ENCODE results near the gene SNRNP25.

- TF ChIP-seq FOXK2 (IDR thresholded peaks at IDR 0.05) = no peak
- no peak for TF ChIP-seq ARNT (IDR thresholded peaks at IDR 0.05)
- no peak for TF ChIP-seq FOXM1 (IDR thresholded peaks at IDR 0.05; ENCODE audit: borderline replicate concordance)
- no peak for TF ChIP-seq CTBP1 (IDR thresholded peaks at IDR 0.05; ENCODE audit: borderline replicate concordance)
- TF ChIP-seq ELF4 (IDR thresholded peaks at IDR 0.05) = no peak
- no peak for TF ChIP-seq SUZ12 (IDR thresholded peaks at IDR 0.05)
- TF ChIP-seq NFRKB (IDR thresholded peaks at IDR 0.05) = no peak
- no peak for TF ChIP-seq ZNF384 (IDR thresholded peaks at IDR 0.05)
Observed at GRCh38 chr16:79151-80054, 25.8 kb downstream of the SNRNP25 start.
